Fibroblast of lung (primary cell): ENCODE results near the gene CHGA. TPM values are rescaled to one million over a fixed set of nuclear protein-coding genes. Genes with fewer than 3 reads are reported as not detected.

Source experiments
- DNase-seq, 2 donors: peaks; one replicate each; pipeline versions ENCODE4 v3.0.0 to v3.0.0-alpha.2; 2010; ENCODE audit warnings: low read depth in 2 of 2
- H2AFZ ChIP-seq: 2 replicates; pipeline ENCODE4 v1.5.1; 2012; ENCODE audit warnings: low read length, control low read depth, inconsistent platforms
- H3K27ac ChIP-seq: 2 replicates; pipeline ENCODE4 v1.5.1; 2011; ENCODE audit warnings: low read length, control low read depth; ENCODE audit not compliant: insufficient read depth
- H3K27me3 ChIP-seq: 2 replicates; pipeline ENCODE4 v1.5.1; 2011; ENCODE audit warnings: mild to moderate bottlenecking, low read length; ENCODE audit not compliant: control insufficient read depth, insufficient read depth
- H3K36me3 ChIP-seq: 2 replicates; pipeline ENCODE4 v1.5.1; 2011; ENCODE audit warnings: low read length; ENCODE audit not compliant: control insufficient read depth, insufficient read depth
- H3K4me1 ChIP-seq: 2 replicates; pipeline ENCODE4 v1.5.1; 2011; ENCODE audit warnings: low read length; ENCODE audit not compliant: control insufficient read depth, insufficient read depth; ENCODE audit errors: extremely low read depth
- H3K4me2 ChIP-seq: 2 replicates; pipeline ENCODE4 v1.5.1; 2011; ENCODE audit warnings: low read length, control low read depth; ENCODE audit not compliant: insufficient read depth; ENCODE audit errors: extremely low read depth
- H3K4me3 ChIP-seq, 4 experiments: fragments of 200-600 bp in 1 of 4; sonication (generic) in 1 of 4; replicated peaks in 1 of 4; 2 replicates each; pipeline ENCODE4 v1.5.1; 2011 to 2016; ENCODE audit warnings: low read length in 4 of 4, low read depth in 3 of 4, mild to moderate bottlenecking in 3 of 4, control low read depth in 2 of 4, inconsistent platforms in 1 of 4, mixed read lengths in 1 of 4; ENCODE audit not compliant: insufficient read depth in 1 of 4; ENCODE audit errors: control extremely low read depth in 1 of 4
- H3K79me2 ChIP-seq: 2 replicates; pipeline ENCODE4 v1.5.1; 2012; ENCODE audit warnings: mild to moderate bottlenecking, low read length, inconsistent platforms; ENCODE audit not compliant: control insufficient read depth, insufficient read depth
- H3K9ac ChIP-seq: 2 replicates; pipeline ENCODE4 v1.5.1; 2011; ENCODE audit warnings: mild to moderate bottlenecking, low read length, control low read depth; ENCODE audit not compliant: insufficient read depth
- H3K9me3 ChIP-seq: 2 replicates; pipeline ENCODE4 v1.5.1; 2012; ENCODE audit warnings: low read depth, low read length; ENCODE audit not compliant: control insufficient read depth, insufficient read depth
- H4K20me1 ChIP-seq: 2 replicates; pipeline ENCODE4 v1.5.1; 2011; ENCODE audit warnings: low read length; ENCODE audit not compliant: control insufficient read depth, insufficient read depth; ENCODE audit errors: extremely low read depth
- EZH2 ChIP-seq: IDR thresholded peaks from 2 replicates; pipeline ENCODE4 v1.5.1; 2012; ENCODE audit warnings: low read length, control low read depth, mild to moderate bottlenecking; ENCODE audit errors: missing control alignments
- polyA plus RNA-seq, 2 donors: library from polyadenylated mRNA; depleted of rRNA in 1 of 2; stranded (reverse) in 1 of 2; unstranded in 1 of 2; fragments of >200 nt; gene quantifications; 2 replicates each; pipeline ENCODE4 v1.2.1, GENCODE V29; 2011 to 2012; ENCODE audit warnings: missing spikeins in 1 of 2
- total RNA-seq: library from RNA; depleted of rRNA; stranded (reverse); fragments of >200 nt; gene quantifications from 2 replicates; pipeline ENCODE4 v1.2.1, GENCODE V29; 2014
- TF ChIP-seq, protein P1 (sequence below), 2 donors: IDR thresholded peaks in 1 of 2; conservative IDR thresholded peaks in 1 of 2; 1 replicate in 1 of 2; 2 replicates in 1 of 2; pipeline ENCODE4 v1.5.1; 2011 to 2012; ENCODE audit warnings: low read length in 2 of 2, control low read depth in 1 of 2, inconsistent platforms in 1 of 2, low read depth in 1 of 2, mild to moderate bottlenecking in 1 of 2

The CHGA gene
- total and polyA plus RNA-seq, 2 donors (not counting 1 experiment from before 2014, with no cell fraction given): not detected

DNA sequence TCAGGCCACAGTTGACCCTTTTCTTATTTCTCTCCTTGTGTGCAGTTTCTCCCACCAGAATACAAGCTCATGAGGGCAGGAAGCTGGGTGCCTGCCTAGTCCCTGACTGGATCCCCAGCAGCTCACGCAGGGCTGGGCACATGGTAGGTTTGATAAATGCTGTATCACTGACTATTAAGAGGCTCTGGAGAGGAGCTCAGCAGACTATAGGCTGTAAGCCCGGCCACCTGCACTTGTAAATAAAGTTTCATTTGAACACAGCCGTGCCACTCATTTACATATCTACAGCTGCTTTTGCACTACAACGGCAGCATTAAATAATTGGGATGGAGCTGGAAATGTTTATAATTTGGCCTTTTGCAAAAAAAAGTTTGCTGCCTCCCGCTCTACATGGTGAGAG, 32.0 kb downstream of the CHGA start:
- no peaks in the 10 kb centered on the region for H3K4me1 ChIP-seq
- TF ChIP-seq EZH2: no peak
- TF ChIP-seq, protein P1, sequence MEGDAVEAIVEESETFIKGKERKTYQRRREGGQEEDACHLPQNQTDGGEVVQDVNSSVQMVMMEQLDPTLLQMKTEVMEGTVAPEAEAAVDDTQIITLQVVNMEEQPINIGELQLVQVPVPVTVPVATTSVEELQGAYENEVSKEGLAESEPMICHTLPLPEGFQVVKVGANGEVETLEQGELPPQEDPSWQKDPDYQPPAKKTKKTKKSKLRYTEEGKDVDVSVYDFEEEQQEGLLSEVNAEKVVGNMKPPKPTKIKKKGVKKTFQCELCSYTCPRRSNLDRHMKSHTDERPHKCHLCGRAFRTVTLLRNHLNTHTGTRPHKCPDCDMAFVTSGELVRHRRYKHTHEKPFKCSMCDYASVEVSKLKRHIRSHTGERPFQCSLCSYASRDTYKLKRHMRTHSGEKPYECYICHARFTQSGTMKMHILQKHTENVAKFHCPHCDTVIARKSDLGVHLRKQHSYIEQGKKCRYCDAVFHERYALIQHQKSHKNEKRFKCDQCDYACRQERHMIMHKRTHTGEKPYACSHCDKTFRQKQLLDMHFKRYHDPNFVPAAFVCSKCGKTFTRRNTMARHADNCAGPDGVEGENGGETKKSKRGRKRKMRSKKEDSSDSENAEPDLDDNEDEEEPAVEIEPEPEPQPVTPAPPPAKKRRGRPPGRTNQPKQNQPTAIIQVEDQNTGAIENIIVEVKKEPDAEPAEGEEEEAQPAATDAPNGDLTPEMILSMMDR (conservative IDR thresholded peaks at IDR 0.05 in 1 of 2, IDR thresholded peaks at IDR 0.05 in 1 of 2; ENCODE audit: low read depth in 1 of 2, low read length in 2 of 2): no peak
- no peaks in the 10 kb centered on the region for H3K79me2 ChIP-seq
- H3K4me2 ChIP-seq: no peak overlapping the region
- DNase-seq: no peak
- no peaks in the 10 kb centered on the region for H3K27me3 ChIP-seq
- no peaks in the 10 kb centered on the region for H4K20me1 ChIP-seq
- H3K9ac ChIP-seq: no peak overlapping the region
- no peak overlapping the region for H3K4me3 ChIP-seq
- H3K27ac ChIP-seq: no peak overlapping the region
- H3K36me3 ChIP-seq: no peaks in the 10 kb centered on the region
- no peak overlapping the region for H2AFZ ChIP-seq
- H3K9me3 ChIP-seq: no peaks in the 10 kb centered on the region

DNA sequence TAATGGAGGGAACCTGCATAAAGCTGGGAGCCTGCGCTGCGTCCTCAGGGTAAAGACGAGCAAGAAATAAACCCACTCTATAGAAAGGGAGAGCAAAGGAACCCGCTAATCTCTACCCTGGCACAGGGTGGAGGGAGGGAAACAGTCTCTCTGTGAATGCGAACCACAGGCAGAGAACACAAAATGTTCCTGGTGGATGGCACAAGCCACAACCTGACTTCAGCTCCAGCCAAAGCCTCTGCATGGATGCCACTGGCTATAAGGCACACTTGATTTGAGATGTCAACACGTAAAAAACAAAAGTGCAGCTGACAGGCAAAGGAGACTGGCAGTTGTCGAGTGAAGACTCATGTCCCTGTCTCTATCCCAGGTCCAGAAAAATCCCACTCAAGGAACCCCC, 32.4 kb downstream of the CHGA start:
- TF ChIP-seq, protein P1 (conservative IDR thresholded peaks at IDR 0.05 in 1 of 2, IDR thresholded peaks at IDR 0.05 in 1 of 2; ENCODE audit: low read depth in 1 of 2, low read length in 2 of 2): no peak
- no peak for TF ChIP-seq EZH2
- no peak overlapping the region for H2AFZ ChIP-seq
- DNase-seq: no peak
- H3K4me1 ChIP-seq: no peaks in the 10 kb centered on the region
- no peak overlapping the region for H3K4me3 ChIP-seq
- no peaks in the 10 kb centered on the region for H3K27me3 ChIP-seq
- no peaks in the 10 kb centered on the region for H3K79me2 ChIP-seq
- H3K36me3 ChIP-seq: no peaks in the 10 kb centered on the region
- no peak overlapping the region for H3K4me2 ChIP-seq
- H3K9ac ChIP-seq: no peak overlapping the region
- no peaks in the 10 kb centered on the region for H3K9me3 ChIP-seq
- H3K27ac ChIP-seq: no peak overlapping the region
- H4K20me1 ChIP-seq: no peaks in the 10 kb centered on the region

DNA sequence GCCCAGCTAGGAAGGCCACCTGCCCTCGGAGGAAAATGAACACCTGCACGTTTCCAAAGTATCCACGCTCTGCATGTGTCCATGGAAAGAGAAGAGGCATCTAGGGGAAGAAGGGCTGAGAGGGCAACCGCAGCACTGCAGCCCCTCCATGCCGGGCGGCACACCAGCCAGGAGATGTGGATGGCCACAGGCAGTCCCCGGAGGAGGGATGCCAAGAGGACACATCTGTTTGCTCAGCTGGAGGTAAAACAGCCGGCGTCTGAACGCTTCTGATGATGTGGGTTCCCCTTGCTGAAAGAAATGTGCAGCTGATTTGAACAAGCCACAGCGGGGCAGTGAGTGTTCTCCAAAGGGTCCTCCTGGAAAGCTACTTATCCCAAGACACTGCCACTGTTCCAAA, 34.0 kb downstream of the CHGA start:
- H3K79me2 ChIP-seq: no peaks in the 10 kb centered on the region
- H3K4me1 ChIP-seq: peaks cover 5% of the 10 kb centered on the region
- H4K20me1 ChIP-seq: no peaks in the 10 kb centered on the region
- DNase-seq: no peak
- no peaks in the 10 kb centered on the region for H3K36me3 ChIP-seq
- H3K4me3 ChIP-seq: no peak overlapping the region
- H3K27ac ChIP-seq: no peak overlapping the region
- H3K9me3 ChIP-seq: no peaks in the 10 kb centered on the region
- H3K4me2 ChIP-seq: no peak overlapping the region
- H3K27me3 ChIP-seq: no peaks in the 10 kb centered on the region
- no peak overlapping the region for H3K9ac ChIP-seq
- no peak overlapping the region for H2AFZ ChIP-seq
- TF ChIP-seq EZH2: no peak
- TF ChIP-seq, protein P1 (conservative IDR thresholded peaks at IDR 0.05 in 1 of 2, IDR thresholded peaks at IDR 0.05 in 1 of 2; ENCODE audit: low read depth in 1 of 2, low read length in 2 of 2): no peak
